Measurements from ENCODE around the gene SDR9C7. TPM values are rescaled to one million over a fixed set of nuclear protein-coding genes. Genes with fewer than 3 reads are reported as not detected.

SDR9C7 gene
- total RNA-seq, 1 donor from 2014 or later: not detected

- H3K27me3 Mint-ChIP-seq (ENCODE audit: low read depth, unreplicated experiment): no peaks in the 10 kb centered on the region
- H3K4me3 ChIP-seq (ENCODE audit: insufficient read depth, low read depth, low read length): no peak overlapping the region
- H3K27ac ChIP-seq (ENCODE audit: low read depth, low read length): no peak overlapping the region
- FAIRE-seq: no peak
- no peak for DNase-seq (ENCODE audit: low read depth)
- no peak overlapping the region for H3K9ac ChIP-seq (ENCODE audit: low read length)
- no peaks in the 10 kb centered on the region for H3K27me3 ChIP-seq (ENCODE audit: insufficient read depth, low read length)
- H3K4me1 Mint-ChIP-seq (ENCODE audit: low read depth, unreplicated experiment): peaks cover 12% of the 10 kb centered on the region
- H3K79me2 ChIP-seq (ENCODE audit: insufficient read depth, low read length): no peaks in the 10 kb centered on the region
- no peaks in the 10 kb centered on the region for H3K9me3 ChIP-seq (ENCODE audit: insufficient read depth, low read depth, low read length)
- H3K27ac Mint-ChIP-seq (ENCODE audit: unreplicated experiment): no peak overlapping the region
- TF ChIP-seq CTCF (IDR thresholded peaks at IDR 0.05; ENCODE audit: insufficient read depth, low read depth, low read length) (no peak), EZH2 (IDR thresholded peaks at IDR 0.05; ENCODE audit: insufficient read depth, low read length) (no peak)
- H3K9me3 Mint-ChIP-seq (ENCODE audit: unreplicated experiment): no peaks in the 10 kb centered on the region
- H3K36me3 Mint-ChIP-seq (ENCODE audit: low read depth, unreplicated experiment): peaks cover 3% of the 10 kb centered on the region
- no peak overlapping the region for H3K4me3 Mint-ChIP-seq (ENCODE audit: unreplicated experiment)
- H2AFZ ChIP-seq (ENCODE audit: low read depth, low read length): no peak overlapping the region
- no peak overlapping the region for H3K4me2 ChIP-seq (ENCODE audit: low read length)
- no peaks in the 10 kb centered on the region for H3K4me1 ChIP-seq (ENCODE audit: insufficient read depth, low read length)
- no peaks in the 10 kb centered on the region for H3K36me3 ChIP-seq (ENCODE audit: insufficient read depth, low read length)
- no peaks in the 10 kb centered on the region for H4K20me1 ChIP-seq (ENCODE audit: insufficient read depth, low read length)
These were observed 46.8 kb upstream of the SDR9C7 start for GRCh38 chr12:56980941-56981530.

DNA sequence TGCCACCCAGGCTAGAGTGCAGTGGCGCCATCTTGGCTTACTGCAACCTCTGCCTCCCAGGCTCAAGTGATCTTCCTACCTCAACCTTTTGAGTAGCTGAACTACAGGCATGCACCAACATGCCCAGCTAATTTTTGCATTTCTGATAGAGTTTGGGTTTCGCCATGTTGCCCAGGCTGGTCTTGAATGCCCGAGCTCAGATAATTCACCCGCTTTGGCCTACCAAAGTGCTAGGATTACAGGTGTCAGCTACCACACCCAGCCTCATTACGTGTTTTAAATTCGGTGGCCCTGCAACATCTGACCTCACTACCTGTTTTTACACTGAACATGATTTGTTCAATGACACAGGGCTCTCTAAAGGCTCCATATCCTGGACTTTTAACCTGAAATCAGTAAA lies 46.1 kb upstream of the SDR9C7 start:
- Histone ChIP-seq H3K4me1 (ENCODE audit: insufficient read depth, low read length) (no peaks in the 10 kb centered on the region), H2AFZ (ENCODE audit: low read depth, low read length) (no peak overlapping the region), H3K4me3 (ENCODE audit: insufficient read depth, low read depth, low read length) (no peak overlapping the region), H3K79me2 (ENCODE audit: insufficient read depth, low read length) (no peaks in the 10 kb centered on the region), H3K9me3 (ENCODE audit: insufficient read depth, low read depth, low read length) (no peaks in the 10 kb centered on the region), H3K4me2 (ENCODE audit: low read length) (no peak overlapping the region), H3K9ac (ENCODE audit: low read length) (no peak overlapping the region), H3K27me3 (ENCODE audit: insufficient read depth, low read length) (no peaks in the 10 kb centered on the region), H3K27ac (ENCODE audit: low read depth, low read length) (no peak overlapping the region), H3K36me3 (ENCODE audit: insufficient read depth, low read length) (no peaks in the 10 kb centered on the region), H4K20me1 (ENCODE audit: insufficient read depth, low read length) (no peaks in the 10 kb centered on the region)
- DNase-seq (ENCODE audit: low read depth) (no peak), FAIRE-seq (no peak)
- Mint-ChIP-seq H3K27me3 (ENCODE audit: low read depth, unreplicated experiment) (no peaks in the 10 kb centered on the region), H3K27ac (ENCODE audit: unreplicated experiment) (no peak overlapping the region), H3K4me1 (ENCODE audit: low read depth, unreplicated experiment) (peaks cover 7% of the 10 kb centered on the region), H3K36me3 (ENCODE audit: low read depth, unreplicated experiment) (peaks cover 3% of the 10 kb centered on the region), H3K9me3 (ENCODE audit: unreplicated experiment) (no peaks in the 10 kb centered on the region), H3K4me3 (ENCODE audit: unreplicated experiment) (no peak overlapping the region)
- no peak for TF ChIP-seq EZH2 (IDR thresholded peaks at IDR 0.05; ENCODE audit: insufficient read depth, low read length)
- no peak for TF ChIP-seq CTCF (IDR thresholded peaks at IDR 0.05; ENCODE audit: insufficient read depth, low read depth, low read length)

DNA sequence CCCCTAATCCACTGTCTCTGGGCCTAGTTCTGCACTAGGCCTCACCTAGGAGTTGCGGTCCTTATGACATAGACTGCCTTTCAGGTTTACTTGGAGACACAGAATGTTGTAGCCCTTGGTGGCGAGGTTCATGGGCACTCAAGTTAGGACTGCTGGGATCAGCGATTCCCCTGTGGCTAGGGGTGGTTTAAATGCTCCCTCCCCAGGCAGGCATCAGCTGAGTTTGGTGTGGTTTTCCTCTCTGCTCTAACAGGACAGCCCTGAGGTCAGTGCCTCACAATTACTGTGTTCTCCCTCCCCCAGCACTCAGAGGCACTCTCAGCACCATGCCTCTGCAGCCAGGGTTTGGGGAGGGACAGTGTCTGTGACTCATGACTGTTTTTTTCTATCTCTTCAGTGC lies 45.4 kb upstream of the SDR9C7 start:
- Histone ChIP-seq H4K20me1 (ENCODE audit: insufficient read depth, low read length) (no peaks in the 10 kb centered on the region), H3K4me3 (ENCODE audit: insufficient read depth, low read depth, low read length) (no peak overlapping the region), H3K36me3 (ENCODE audit: insufficient read depth, low read length) (no peaks in the 10 kb centered on the region), H3K79me2 (ENCODE audit: insufficient read depth, low read length) (no peaks in the 10 kb centered on the region), H3K9ac (ENCODE audit: low read length) (no peak overlapping the region), H3K9me3 (ENCODE audit: insufficient read depth, low read depth, low read length) (no peaks in the 10 kb centered on the region), H3K27me3 (ENCODE audit: insufficient read depth, low read length) (no peaks in the 10 kb centered on the region), H3K4me1 (ENCODE audit: insufficient read depth, low read length) (no peaks in the 10 kb centered on the region), H2AFZ (ENCODE audit: low read depth, low read length) (no peak overlapping the region), H3K4me2 (ENCODE audit: low read length) (no peak overlapping the region), H3K27ac (ENCODE audit: low read depth, low read length) (no peak overlapping the region)
- Mint-ChIP-seq H3K27me3 (ENCODE audit: low read depth, unreplicated experiment) (no peaks in the 10 kb centered on the region), H3K4me1 (ENCODE audit: low read depth, unreplicated experiment) (peaks cover 7% of the 10 kb centered on the region), H3K36me3 (ENCODE audit: low read depth, unreplicated experiment) (peaks cover 3% of the 10 kb centered on the region), H3K9me3 (ENCODE audit: unreplicated experiment) (no peaks in the 10 kb centered on the region), H3K4me3 (ENCODE audit: unreplicated experiment) (no peak overlapping the region), H3K27ac (ENCODE audit: unreplicated experiment) (peak overlapping the region; percentile 41)
- no peak for TF ChIP-seq CTCF (IDR thresholded peaks at IDR 0.05; ENCODE audit: insufficient read depth, low read depth, low read length)
- no peak for TF ChIP-seq EZH2 (IDR thresholded peaks at IDR 0.05; ENCODE audit: insufficient read depth, low read length)
- DNase-seq (ENCODE audit: low read depth) (no peak), FAIRE-seq (no peak)

All from astrocyte (in vitro differentiated cells and primary cell).